Stimulated activated CD8-positive, alpha-beta memory T cell treated with anti-CD3 and anti-CD28 coated beads, Interleukin-4, amount 100 ng/mL, for 4 hours (primary cell): ENCODE results near the gene ODC1.
"Not testable (repeated sequence)": the region's sequence is repeated elsewhere in the genome, so short reads cannot be mapped to it uniquely, and the experiment has no call there.

Experiments
- DNase-seq, 2 donors: peaks; one replicate each; pipeline ENCODE4 v3.0.0-alpha.2; 2020; ENCODE audit warnings: low read depth in 2 of 2, low spot score in 1 of 2

ODC1 gene

GRCh38 chr2:10478916-10479315 is 30.8 kb upstream of the ODC1 start:
- no peak for DNase-seq

DNA sequence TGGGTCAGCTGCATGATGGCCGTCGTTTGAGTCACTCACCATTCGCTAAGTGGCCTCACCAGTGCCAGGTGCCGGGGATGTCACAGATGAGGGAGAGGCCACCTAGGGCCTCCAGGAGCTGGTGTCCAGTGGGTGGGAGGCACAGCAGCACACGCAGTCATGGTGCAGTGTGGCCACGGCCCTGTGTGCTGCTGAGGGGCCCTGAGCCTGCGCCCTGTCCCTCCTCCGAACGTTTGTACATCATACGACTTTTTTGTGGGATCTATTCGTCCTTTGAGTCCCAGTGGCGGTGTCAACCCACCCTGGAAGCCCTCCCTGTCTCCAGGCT is 30.1 kb upstream of the ODC1 start:
- no peak for DNase-seq

- no peak for DNase-seq
These were observed 29.5 kb upstream of the ODC1 start for GRCh38 chr2:10477443-10478297.

GRCh38 chr2:10476723-10477442 is 28.8 kb upstream of the ODC1 start:
- DNase-seq: no peak

- DNase-seq: no peak
These were observed 27.9 kb upstream of the ODC1 start for GRCh38 chr2:10475811-10476660.

- no peak for DNase-seq
These were observed 27.1 kb upstream of the ODC1 start for GRCh38 chr2:10475221-10475722.

- DNase-seq: no peak
These were observed 25.1 kb upstream of the ODC1 start for GRCh38 chr2:10473121-10473756.

GRCh38 chr2:10471955-10472354 is 23.8 kb upstream of the ODC1 start:
- DNase-seq: no peak

- no peak for DNase-seq
These were observed 23.0 kb upstream of the ODC1 start for GRCh38 chr2:10471046-10471571.

- no peak for DNase-seq
These were observed 22.0 kb upstream of the ODC1 start for GRCh38 chr2:10469955-10470608.

- no peak for DNase-seq
These were observed 21.2 kb upstream of the ODC1 start for GRCh38 chr2:10469301-10469700.

- no peak for DNase-seq
These were observed 19.3 kb upstream of the ODC1 start for GRCh38 chr2:10467401-10467800.

- no peak for DNase-seq
These were observed 18.7 kb upstream of the ODC1 start for GRCh38 chr2:10466801-10467200.

DNA sequence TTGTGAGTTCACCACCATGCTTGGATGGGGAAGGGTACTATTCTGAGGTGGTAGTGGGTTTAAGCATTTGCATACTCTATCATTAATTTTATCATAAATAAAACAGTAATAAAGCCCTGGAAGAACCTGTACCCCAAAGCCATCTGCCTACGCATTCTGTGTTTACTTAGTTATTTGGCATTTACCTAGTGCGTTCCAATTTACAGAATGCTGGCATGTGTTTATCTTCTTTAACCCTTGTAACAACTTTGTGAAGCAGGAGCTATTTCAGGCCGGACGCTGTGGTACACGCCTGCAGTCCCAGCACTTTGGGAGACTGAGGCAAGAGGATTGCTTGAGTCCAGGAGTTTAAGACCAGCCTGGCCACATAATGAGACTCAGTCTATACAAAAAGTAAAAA is 17.8 kb upstream of the ODC1 start:
- no peak for DNase-seq

DNA sequence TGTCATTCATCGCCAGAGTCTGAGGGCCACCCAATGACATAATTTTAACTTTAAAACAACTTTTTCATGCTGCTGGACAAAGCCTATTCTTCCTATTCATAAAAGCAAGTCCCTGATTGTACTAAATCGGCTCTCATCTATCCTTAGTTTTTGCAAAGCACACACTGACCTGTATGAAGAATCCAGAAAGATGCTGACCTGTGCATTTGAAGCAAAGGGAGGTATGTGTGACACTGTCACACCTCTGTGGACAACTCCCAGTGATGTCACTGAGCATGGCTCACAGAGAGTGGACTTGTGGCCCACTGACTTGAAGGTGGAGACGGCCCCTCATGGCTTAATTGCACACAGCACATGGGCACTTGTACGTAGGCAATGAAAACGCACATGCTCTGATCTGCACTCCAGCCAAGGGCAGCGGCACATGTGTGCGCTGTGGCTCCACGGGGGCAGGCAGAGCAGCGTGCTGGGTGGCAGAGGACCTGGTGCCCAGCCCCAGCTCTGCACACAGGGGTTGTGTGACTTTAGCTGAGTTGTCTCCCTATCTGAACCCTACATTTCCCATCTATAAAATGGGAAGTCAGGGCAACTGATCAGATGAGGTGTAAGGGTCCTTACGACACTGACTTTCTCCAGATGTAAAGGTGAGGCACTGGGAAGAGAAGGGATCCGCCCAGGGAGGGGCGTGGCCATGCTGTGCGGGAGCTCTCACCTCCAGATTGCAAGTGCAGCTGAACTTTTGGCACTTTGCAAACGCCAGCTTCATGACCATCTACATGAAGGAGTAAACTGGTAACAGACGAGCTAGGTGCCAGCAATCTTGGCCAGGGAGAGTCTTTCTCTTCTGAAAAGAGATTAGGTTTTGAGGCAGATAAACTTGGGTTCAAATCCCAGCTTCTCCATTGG is 14.3 kb upstream of the ODC1 start:
- no peak for DNase-seq

GRCh38 chr2:10460366-10460796 is 12.3 kb upstream of the ODC1 start:
- DNase-seq: no peak

DNA sequence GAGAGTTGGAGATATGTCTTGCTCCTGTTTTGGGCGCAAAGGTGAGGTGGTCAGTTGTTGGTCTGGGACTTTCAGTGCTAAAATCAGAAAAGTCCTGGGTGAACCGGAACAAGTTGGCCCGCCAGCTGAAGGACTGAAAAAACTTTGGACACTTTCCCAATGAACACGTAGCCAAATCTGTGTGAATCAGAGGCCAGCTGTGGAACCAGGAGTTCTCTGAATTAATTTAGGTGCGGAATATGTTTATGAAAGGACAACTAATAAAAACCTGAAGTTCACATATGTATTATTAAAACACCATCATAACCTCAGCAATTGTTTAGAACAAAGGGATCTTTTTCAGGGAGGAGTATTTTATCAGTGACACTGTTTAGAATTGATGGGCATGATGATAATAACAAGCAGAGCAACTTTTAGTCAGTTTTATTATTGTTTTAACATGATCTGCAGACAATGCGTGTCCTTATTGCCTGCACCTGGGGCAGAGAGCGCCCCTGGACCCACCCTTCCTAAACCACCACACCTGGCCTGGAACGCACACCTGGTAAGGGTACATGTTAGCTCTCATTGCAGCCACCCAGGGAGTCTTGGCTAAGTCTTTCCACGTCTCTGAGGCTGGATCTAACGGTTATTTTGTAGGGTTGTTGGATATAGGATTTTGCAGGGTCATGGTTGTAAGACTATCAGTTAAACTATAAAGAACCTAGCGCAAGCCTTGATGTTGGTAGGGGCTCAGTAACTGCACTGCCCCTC is 9.9 kb upstream of the ODC1 start:
- DNase-seq: no peak

DNA sequence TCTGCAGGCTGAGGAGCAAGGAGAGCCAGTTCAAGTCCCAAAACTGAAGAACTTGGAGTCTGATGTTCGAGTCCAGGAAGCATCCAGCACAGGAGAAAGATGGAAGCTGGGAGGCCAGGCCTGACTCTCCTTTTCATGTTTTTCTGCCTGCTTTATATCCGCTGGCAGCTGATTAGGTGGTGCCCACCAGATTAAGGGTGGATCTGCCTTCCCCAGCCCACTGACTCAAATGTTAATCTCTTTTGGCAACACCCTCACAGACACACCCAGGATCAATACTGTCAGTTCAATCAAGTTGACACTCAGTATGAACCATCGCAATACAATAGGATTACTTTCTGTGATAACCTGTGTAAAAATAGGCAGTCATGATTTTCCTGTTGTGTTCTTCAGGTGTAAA is 9.1 kb upstream of the ODC1 start:
- DNase-seq: not testable (repeated sequence)

DNA sequence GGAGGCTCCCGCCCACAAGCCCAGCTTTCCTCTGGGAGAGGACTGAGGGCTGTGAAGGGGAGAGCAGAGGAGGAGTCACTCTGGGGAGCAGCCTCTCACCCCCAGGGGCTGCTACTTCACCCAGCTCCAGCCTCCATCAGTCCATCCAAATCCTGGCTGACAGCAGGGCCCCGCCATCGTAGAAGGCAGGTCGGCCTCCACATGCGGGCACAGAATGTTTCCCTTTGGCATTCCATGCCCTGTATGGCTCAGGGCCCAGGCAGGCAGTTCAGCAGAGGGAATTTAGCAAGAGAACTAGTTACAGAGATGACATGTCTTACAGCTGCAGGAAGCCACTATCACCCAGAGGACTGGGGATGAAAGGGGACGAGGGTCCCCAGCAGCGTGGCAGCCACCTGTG is 6.4 kb upstream of the ODC1 start:
- no peak for DNase-seq
